Cerebellar cortex (tissue), 1 donor: ENCODE results near the gene KCND2.
A peak's percentile ranks its signal among the peaks of the same experiment; 100 is the strongest.

Source experiments
- DNase-seq: peaks from one replicate; pipeline ENCODE4 v3.0.0-alpha.2; 2015; ENCODE audit warnings: low spot score

The KCND2 gene

GRCh38 chr7:120703585-120704240 lies 430.7 kb downstream of the KCND2 start:
- DNase-seq, result peak; percentile 62

DNA sequence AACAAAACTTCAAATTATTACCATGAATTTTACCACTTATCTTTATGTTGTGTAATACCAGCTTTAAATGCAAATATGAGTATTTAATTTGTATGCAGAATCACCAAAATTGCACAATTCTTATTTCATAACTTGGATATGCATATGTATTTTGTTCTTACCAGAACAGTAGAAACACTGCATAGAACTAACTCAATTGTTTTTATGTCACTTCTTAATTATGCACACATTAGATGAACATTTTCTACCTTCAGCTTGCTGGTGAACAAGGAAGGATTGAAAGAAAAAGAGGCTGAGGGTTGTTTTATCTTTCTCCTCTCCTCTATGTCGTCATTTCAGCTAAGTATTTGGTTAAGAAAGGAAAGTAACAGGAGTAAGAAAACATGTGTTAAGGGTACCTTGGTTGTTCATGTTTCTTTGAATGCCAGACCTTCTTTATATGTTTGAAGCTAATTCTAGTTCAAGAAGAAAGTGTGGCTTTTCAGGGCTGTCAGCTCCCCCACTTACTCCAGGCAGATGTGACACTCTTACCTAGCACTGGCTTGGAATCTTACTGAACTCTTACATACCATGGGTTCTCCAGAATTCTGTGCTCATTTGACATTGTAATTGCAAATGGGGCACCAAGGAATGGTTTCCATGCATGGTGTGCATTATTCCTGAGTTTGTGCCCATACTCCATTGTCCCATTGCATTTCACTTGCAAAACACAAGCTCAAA lies 436.4 kb downstream of the KCND2 start:
- no peak for DNase-seq

DNA sequence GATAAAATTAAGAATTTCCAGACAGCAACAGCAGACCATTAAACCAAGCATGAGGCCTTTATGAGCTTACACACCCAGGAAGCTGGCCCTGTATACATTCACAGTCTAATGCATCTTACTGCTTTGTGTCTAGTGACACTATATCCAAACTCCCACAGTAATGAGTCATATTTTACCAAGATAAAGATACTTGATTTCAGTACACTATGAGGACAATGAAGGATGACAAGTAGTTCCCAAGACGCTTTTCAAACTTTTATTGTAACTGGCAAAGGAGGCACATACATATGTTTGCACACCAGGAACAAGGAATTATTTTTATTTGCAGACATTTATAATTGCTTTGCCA lies 437.0 kb downstream of the KCND2 start:
- no peak for DNase-seq

- DNase-seq, result no peak
Observed at GRCh38 chr7:120714945-120715344, 442.0 kb downstream of the KCND2 start.

DNA sequence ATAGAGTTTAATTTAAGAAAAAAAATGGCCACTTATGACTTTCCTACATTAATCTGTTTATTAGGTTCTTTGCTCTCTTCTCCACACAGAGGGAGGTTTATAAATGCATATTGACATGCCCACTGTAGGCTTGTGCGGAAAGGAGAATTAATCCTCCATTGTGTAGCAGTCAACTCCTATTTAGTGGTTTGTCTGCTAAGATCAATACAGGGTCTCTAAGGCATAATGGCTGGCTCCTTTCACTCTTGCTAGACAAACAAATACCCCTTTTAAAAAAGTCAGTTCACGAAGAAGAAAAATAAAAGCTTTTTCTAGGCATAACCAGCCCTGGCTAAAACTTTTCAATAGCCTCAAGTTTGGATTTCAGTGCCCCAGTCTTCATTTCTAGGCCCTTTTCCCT lies 443.3 kb downstream of the KCND2 start:
- no peak for DNase-seq

- DNase-seq, result no peak
Observed at GRCh38 chr7:120717166-120717565, 444.2 kb downstream of the KCND2 start.

- no peak for DNase-seq
Observed at GRCh38 chr7:120718361-120718760, 445.4 kb downstream of the KCND2 start.

GRCh38 chr7:120720317-120720716 lies 447.3 kb downstream of the KCND2 start:
- no peak for DNase-seq

DNA sequence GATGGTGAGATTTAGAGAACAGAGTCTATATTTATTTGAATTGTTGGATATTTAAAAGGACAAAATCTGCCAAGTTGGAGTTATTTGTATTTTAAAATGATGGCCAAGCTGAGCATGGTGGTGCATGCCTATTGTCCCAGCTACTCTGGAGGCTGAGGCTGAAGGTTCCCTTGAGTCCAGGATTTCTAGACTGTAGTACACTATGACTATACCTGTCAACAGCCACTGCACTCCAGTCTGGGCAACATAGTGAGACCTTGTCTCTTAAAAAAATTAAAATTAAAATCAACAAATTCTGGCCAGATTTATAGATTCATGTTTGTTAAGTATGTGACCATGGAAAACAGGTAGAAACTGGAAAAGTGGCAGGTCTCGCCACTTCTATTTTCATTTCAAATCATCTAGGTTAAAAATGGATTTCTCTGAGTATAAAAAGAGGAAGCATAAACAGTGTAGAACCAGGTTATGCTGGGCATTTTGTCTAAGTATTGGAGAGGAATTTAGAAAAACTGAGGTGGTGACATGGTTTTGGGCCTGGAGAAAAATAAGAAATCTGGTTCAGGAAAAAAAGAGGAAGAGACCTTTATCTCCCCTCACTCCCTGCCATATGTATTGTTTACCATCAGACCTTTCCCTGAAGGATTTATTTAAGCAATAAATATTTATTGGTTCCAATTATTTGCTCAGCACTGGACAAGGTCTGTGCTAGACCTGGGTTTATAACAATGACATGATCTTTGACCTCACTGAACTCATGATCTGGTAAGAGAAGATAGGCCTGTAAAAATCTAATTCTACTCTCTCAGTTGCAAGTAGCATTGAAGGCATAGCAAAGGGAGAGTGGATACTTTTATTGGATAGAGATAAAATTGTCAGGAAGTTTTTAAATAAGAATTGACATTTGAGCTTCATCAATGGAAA lies 450.8 kb downstream of the KCND2 start:
- DNase-seq, result no peak

- DNase-seq, result peak; percentile 33
Observed at GRCh38 chr7:120724448-120724847, 451.5 kb downstream of the KCND2 start.

GRCh38 chr7:120724955-120725354 lies 452.0 kb downstream of the KCND2 start:
- peak; percentile 49 for DNase-seq

- DNase-seq, result peak; percentile 81
Observed at GRCh38 chr7:120725376-120726039, 452.5 kb downstream of the KCND2 start.

DNA sequence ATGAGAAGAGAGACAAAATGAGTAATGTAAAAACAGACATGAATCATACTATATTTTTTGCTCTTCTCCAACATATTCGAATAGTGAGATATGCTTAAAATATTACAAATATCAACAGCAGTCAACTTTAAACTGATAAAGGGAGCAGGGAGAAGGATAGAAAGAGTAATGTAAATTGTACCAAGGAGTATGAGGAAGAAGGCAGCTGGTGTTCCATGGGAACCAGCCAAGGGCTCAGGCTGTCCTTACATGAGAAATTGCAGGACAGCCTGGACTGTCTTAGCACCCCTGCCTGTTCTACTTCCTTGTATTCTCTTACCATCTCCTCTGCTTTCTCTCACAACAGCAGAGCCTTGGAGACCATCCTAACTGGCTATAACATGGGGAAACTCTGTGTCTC lies 456.3 kb downstream of the KCND2 start:
- peak; percentile 96 for DNase-seq

DNA sequence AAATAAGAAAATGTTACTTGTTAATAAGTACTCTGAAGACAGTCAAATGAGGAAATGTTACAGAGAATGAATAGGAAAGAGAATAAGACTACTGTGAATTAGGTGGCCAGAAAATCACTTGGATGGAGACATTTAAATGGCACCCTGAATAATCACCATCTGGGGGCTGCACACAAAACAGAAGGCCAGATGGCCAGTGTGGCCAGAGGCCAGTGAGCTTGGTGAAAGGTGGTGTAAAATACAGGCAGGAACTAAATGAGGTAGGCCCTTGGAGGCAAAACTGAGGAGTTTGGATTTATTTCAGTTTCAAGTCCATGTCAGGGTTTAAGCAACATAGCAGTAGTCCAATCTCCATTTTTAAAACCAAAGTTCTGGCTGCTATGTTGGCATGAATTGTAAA lies 458.3 kb downstream of the KCND2 start:
- DNase-seq, result peak; percentile 98

DNA sequence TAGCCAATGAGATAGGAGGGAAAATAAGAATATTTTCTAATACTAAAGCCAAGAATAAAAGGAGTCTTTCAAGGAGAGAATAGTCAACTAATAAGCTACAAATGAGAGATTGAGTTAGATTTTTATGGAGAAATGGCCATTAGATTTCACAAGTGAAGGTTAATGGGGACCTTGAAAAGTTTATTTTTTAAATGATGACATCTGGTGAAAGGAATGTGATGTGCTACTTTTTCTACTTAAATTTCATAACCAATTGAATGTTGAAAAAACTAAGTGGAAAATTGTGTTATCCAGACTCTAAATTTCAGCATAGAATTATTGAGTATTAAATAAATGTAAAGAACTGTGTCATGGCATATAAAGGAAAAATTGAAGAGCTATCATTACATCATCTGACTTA lies 459.3 kb downstream of the KCND2 start:
- no peak for DNase-seq

- DNase-seq, result no peak
Observed at GRCh38 chr7:120733143-120733542, 460.2 kb downstream of the KCND2 start.

DNA sequence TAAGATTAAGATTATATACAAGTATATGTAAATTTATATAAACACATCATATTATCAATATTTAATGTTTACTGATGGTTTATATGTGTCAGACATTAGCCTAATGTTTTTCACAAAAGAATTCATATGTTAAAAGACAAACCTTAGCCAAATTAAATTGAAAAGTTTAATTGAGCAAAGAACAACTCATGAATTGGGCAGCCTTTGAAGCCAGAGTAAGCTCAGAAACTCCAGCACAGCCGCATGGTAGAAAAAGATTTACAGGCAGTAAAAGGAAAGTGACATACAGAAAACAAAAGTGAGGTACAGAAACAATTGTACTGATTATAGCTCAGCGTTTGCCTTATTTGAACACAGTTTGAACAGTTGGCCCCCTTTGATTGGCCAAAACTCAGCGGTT lies 460.9 kb downstream of the KCND2 start:
- no peak for DNase-seq

DNA sequence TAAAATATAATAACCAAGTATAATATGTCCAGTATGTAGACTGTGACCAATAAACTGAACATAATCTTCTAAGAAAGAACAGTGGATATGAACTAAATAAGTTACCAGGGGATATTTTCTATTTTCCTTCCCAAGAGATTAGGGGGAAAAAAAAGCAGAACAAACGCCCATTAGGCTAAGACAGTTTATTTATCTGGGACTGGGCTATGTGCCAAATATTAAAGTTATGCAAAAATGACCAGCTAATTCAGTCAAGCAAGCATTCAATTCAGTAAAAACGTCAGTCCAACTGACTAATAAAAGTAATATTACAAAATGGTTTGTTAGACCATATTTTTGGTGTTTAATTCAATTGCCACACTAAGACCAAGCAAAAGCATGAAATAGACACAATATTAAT lies 462.8 kb downstream of the KCND2 start:
- DNase-seq, result peak; percentile 35

- peak; percentile 45 for DNase-seq
Observed at GRCh38 chr7:120738816-120739215, 465.8 kb downstream of the KCND2 start.

DNA sequence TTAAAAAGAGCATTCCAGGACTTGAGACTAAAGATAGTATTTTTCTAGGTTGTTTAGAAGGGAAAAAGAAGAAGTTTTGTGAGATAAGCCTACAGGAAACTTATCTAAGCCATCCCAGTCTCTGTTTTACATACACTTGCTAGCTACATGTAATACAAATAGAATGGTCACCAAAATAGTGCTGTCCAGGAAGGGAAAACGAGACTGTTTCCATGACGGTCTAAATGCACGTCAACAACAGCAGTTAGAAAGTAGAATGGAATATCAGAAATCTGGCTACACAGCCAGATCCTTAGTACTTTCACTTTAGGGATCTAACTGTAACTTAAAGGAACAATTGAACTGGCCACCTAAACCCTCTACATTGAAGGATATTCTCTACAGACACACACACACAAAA lies 467.4 kb downstream of the KCND2 start:
- DNase-seq, result peak; percentile 37

GRCh38 chr7:120741371-120742042 lies 468.5 kb downstream of the KCND2 start:
- peak; percentile 36 for DNase-seq

DNA sequence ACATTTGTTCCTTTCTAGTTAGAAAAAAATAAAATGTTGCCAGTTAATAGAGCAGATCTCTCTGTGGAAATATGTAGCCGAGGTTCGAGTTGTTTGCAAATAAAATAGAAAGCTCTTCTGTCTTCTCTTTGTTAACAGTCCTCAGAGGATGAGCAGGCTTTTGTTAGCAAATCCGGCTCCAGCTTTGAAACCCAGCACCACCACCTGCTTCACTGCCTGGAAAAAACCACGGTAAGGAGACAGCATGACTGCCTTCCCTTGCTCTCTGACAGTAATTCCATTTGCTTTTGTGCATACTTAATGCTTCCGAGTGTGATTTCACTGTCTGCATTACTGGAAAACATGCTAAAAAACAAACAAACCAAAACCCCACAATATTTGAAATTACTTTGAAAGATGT lies 469.4 kb downstream of the KCND2 start:
- peak; percentile 93 for DNase-seq
